NB4 (cell line): ENCODE data around the gene HMG20A.

Experiments
- POLR2A ChIP-seq: IDR thresholded peaks from 2 replicates; pipeline ENCODE4 v1.6.1; 2011; ENCODE audit warnings: mild to moderate bottlenecking; ENCODE audit not compliant: insufficient read length; ENCODE audit errors: extremely low read depth
- TF ChIP-seq, protein P1 (sequence below): IDR thresholded peaks from one replicate; pipeline ENCODE4 v1.5.1; 2012; ENCODE audit warnings: low read depth, low read length

DNA sequence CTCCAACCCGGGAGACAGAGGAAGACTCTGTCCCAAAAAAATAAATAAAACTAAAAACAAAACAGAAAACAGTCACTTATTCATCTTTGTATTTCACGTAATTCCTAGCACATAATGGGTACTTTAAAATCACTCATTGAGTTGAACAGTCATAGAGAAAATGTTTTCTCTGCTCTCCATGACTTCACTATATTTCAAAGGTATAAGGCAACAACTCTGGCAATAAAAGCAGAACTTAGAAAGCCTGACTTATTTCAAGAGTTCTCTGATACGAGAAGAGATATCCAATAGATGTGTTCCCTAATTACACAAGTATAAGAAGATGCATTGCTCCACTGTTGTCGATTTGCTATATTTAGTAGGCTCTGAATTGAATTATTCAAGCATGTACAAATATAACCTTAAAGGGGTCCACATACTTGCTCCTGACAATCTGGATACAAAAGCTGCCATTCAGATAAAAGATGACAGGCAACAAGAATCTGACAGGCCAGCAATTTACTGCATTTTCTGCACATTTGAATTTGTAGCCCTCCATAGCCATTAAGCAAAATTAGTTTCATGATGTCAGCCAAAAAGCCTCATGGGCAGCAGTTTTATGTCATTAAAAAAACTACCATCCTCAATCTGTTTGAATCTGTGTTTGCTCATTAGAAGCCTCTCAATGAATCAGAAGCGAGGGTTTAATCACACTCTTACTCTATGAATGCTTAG, 48.7 kb upstream of the HMG20A start:
- TF ChIP-seq, protein P1, sequence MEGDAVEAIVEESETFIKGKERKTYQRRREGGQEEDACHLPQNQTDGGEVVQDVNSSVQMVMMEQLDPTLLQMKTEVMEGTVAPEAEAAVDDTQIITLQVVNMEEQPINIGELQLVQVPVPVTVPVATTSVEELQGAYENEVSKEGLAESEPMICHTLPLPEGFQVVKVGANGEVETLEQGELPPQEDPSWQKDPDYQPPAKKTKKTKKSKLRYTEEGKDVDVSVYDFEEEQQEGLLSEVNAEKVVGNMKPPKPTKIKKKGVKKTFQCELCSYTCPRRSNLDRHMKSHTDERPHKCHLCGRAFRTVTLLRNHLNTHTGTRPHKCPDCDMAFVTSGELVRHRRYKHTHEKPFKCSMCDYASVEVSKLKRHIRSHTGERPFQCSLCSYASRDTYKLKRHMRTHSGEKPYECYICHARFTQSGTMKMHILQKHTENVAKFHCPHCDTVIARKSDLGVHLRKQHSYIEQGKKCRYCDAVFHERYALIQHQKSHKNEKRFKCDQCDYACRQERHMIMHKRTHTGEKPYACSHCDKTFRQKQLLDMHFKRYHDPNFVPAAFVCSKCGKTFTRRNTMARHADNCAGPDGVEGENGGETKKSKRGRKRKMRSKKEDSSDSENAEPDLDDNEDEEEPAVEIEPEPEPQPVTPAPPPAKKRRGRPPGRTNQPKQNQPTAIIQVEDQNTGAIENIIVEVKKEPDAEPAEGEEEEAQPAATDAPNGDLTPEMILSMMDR: no peak
- no peak for TF ChIP-seq POLR2A
